Measurements from ENCODE around the gene CFLAR. TPM values are rescaled to one million over a fixed set of nuclear protein-coding genes. Genes with fewer than 3 reads are reported as not detected.

CFLAR gene
- total and polyA plus RNA-seq, 9 of the 15 experiments (the other 6 are each of a cell fraction or from before 2014, with no cell fraction given): 27.5 to 102 (median 54.0) TPM

- in situ Hi-C loops (cut with MboI) (no loop called here), intact Hi-C loops (cut with micrococcal nuclease) (loop anchor here (5.0 kb wide), 1 partner anchor 194 kb away; the partner anchor contains the start of gene ORC2)
- no peaks in the 10 kb centered on the region for H4K20me1 ChIP-seq (replicated peaks; ENCODE audit: control insufficient read depth, insufficient read depth, low read length)
- no peaks in the 10 kb centered on the region for H3K9me3 ChIP-seq (replicated peaks; ENCODE audit: control insufficient read depth, insufficient read depth, low read depth, low read length)
- peaks cover 7 to 21% of the 10 kb centered on the region in 2 experiments for H3K4me1 ChIP-seq (replicated peaks in 1 of 2; ENCODE audit: control insufficient read depth in 2 of 2, insufficient read depth in 2 of 2, low read length in 2 of 2)
- H3K36me3 ChIP-seq (ENCODE audit: control insufficient read depth, insufficient read depth, low read length): peaks cover 68% of the 10 kb centered on the region
- 93% methylated on average over 6 of the region's 6 CpGs for WGBS (ENCODE audit: insufficient coverage, low coverage, missing lambda C conversion rate)
- CTCF ChIA-PET (ENCODE audit: low intra/inter-chr PET ratio): no interaction called here
- no peak overlapping the region for H3K9ac ChIP-seq (ENCODE audit: insufficient read depth in 1 of 2, low read depth in 2 of 2, low read length in 2 of 2)
- DNase-seq (ENCODE audit: extremely low read depth in 1 of 4, low spot score in 3 of 4) (no peak), ATAC-seq (no peak), FAIRE-seq (no peak)
- no peaks in the 10 kb centered on the region for H3K9me1 ChIP-seq (ENCODE audit: control insufficient read depth, insufficient read depth, low read length)
- no TSS peak for BruUV-seq (replicated peaks)
- H3K27ac ChIP-seq (ENCODE audit: extremely low read depth, low read depth, low read length): no peak overlapping the region
- no peak overlapping the region for H2AFZ ChIP-seq (ENCODE audit: low read depth, low read length)
- H3K4me3 ChIP-seq: no peak overlapping the region
- no peaks in the 10 kb centered on the region for H3K27me3 ChIP-seq (ENCODE audit: control insufficient read depth in 2 of 2, insufficient read depth in 2 of 2, low read length in 2 of 2)
- peaks cover 2% of the 10 kb centered on the region; the same call in 1 of the 3 replicates for H3K79me2 ChIP-seq (ENCODE audit: control insufficient read depth, insufficient read depth, low read length)
- H3K4me2 ChIP-seq (ENCODE audit: insufficient read depth, low read length): no peak overlapping the region
- POLR2A ChIA-PET: no interaction called here
- no peak for TF ChIP-seq RFX7 (CRISPR knock-in tag; IDR thresholded peaks at IDR 0.05)
- no peak for TF ChIP-seq ZBTB49 (CRISPR knock-in tag; IDR thresholded peaks at IDR 0.05; ENCODE audit: borderline replicate concordance)
- no peak for TF ChIP-seq CREBBP (IDR thresholded peaks at IDR 0.05; ENCODE audit: low read depth, low read length)
- no peak for TF ChIP-seq ZFP30 (CRISPR knock-in tag; IDR thresholded peaks at IDR 0.05; ENCODE audit: borderline replicate concordance)
- TF ChIP-seq MECOM (CRISPR knock-in tag; IDR thresholded peaks at IDR 0.05): no peak
- no peak for TF ChIP-seq ZKSCAN3 (CRISPR knock-in tag; IDR thresholded peaks at IDR 0.05)
- no peak for TF ChIP-seq ZBED1 (IDR thresholded peaks at IDR 0.05)
- TF ChIP-seq SP2 (IDR thresholded peaks at IDR 0.05; ENCODE audit: extremely low read depth, low read depth, low read length, poor library complexity, severe bottlenecking): no peak
- TF ChIP-seq MTA1 (IDR thresholded peaks at IDR 0.05; ENCODE audit: borderline replicate concordance): no peak
- no peak for TF ChIP-seq DDX20 (tag; IDR thresholded peaks at IDR 0.05; ENCODE audit: low read depth)
- no peak for TF ChIP-seq TAF7 (tag; IDR thresholded peaks at IDR 0.05)
- no peak for TF ChIP-seq CSDE1 (IDR thresholded peaks at IDR 0.05)
- no peak for TF ChIP-seq CHAMP1 (IDR thresholded peaks at IDR 0.05)
- TF ChIP-seq ZNF696 (CRISPR knock-in tag; conservative IDR thresholded peaks at IDR 0.05): no peak
- no peak for TF ChIP-seq PHF21A (IDR thresholded peaks at IDR 0.05; ENCODE audit: borderline replicate concordance, low read depth)
- no peak for TF ChIP-seq ZNF232 (CRISPR knock-in tag; IDR thresholded peaks at IDR 0.05)
- TF ChIP-seq HDAC2 (IDR thresholded peaks at IDR 0.05): no peak
- no peak for TF ChIP-seq HMG20A (CRISPR knock-in tag; conservative IDR thresholded peaks at IDR 0.05)
- no peak for TF ChIP-seq ESRRA (IDR thresholded peaks at IDR 0.05; ENCODE audit: borderline replicate concordance, low read depth)
Observed at GRCh38 chr2:201156036-201156435, 40.1 kb downstream of the CFLAR start.

Data from K562 (cell line).